ENCODE data around the gene RASGRF2.

RASGRF2 gene

DNA sequence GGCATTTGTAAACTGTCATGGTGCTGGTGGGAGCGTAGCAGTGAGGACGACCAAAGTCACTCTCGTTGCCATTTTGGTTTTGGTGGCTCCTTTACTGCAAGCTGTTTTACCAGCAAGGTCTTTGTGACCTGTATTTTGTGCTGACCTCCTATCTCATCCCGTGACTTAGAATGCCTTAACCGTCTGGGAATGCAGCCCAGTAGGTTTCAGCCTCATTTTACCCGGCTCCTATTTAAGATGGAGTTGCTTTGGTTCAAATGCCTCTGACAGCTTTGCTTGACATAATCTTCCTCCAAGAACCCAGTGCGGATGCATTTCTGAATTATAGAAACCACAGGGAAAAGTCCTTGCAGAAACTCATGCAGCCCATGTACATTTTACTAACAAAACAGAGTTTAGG lies 3.9 kb upstream of the RASGRF2 start:
- DNase-seq: no peak

DNA sequence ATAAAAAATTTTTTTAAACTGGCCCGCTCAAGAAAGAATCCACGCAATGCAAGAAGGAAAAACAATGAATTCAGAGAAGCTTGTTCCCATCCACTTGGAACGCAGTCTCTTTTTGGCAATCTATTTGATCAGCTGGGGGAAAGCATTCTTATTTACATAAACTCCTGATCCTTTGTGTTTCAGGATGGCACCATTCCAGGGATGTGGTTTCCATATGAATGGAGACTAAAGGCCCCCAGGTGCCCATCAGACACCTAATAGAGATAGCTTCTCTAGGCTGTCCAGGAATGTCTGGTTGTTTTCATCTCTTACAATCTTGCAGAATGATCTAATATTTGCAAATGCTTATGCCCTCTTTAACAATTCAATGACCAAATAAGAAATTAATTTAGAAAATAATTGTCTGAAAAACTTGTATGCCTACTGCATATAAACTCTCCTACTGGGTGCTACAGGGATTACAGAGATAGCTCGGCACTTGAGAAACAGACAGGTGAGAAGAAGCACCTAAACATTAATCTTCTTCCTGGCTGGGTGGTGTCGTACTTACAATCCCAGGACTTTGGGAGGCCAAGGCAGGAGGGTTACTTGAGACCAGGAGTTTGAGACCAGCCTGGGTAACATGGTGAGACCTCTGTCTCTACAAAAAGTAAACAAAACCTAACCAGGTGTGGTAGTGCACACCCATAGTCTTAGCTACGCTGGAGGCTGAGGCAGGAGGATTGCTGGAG lies 3.0 kb upstream of the RASGRF2 start:
- DNase-seq: no peak

DNA sequence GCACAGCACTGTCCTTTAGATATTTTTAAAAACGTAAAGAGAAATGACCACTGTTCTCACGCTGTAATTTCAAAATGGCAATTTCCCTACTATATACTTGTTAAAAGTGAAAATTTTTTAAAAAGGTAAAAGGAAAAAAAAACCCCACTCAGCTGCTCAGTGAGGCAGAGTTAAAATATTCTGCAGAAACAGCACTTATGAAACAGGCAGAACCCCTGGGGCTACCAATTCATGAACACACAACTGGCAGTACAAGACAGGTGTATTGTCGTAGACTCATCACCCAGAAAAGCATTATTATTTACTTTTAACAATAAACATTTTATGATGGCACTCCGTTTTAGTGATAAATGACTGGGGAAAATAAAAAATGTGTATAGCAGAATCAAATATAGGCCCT lies 1.5 kb upstream of the RASGRF2 start:
- DNase-seq: no peak

DNA sequence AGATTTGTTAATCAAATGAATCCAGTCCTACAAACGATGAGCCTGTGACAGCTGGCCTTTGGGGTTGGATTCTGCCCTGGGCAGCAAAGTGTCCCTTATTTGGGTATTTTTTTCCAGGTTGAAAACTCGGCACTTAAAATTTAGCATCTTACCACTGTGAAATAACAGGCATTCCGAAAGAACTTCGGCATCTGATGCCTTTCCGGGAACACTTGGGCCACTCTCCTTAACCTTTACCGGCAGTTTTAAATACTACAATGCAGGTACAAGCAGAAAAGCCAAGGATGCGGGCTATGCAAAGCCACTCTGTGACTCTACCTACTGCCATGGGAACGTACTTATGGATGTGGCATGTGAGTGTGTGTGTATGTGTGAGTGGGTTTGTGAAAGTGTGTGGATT lies 1.0 kb upstream of the RASGRF2 start:
- no peak for DNase-seq

DNA sequence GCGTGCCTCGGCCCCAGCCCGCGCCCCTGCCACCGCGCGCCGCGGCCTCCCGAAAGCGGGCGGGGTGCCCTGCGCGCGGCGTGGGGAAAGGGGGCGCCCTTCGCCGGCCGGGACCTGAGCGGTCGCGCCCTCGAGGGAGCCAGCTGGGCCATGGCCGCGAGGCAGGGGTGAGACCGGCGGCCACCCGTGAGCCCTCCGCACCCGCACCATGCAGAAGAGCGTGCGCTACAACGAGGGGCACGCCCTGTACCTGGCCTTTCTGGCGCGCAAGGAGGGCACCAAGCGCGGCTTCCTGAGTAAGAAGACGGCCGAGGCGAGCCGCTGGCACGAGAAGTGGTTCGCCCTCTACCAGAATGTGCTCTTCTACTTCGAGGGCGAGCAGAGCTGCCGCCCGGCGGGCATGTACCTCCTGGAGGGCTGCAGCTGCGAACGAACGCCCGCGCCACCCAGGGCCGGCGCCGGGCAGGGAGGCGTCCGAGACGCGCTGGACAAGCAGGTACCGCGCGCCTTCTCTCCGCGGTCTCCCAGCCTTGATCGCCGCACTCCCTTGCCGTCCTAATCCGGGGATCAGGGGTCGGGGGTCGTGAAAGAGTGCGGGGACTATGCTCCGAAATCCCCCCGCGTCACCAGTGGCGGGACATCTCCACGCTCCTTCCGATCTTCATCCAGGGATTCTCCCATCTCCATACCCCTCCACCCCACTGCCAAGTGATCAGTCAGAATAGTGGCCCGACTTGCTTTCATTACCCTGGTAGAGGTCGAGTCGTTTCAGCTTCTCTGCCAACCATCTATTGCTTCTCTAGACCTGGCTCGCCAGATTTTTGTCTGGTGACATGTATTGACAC lies 590 bp downstream of the RASGRF2 start:
- DNase-seq: peak; percentile 30 to 73 (median 41)

DNA sequence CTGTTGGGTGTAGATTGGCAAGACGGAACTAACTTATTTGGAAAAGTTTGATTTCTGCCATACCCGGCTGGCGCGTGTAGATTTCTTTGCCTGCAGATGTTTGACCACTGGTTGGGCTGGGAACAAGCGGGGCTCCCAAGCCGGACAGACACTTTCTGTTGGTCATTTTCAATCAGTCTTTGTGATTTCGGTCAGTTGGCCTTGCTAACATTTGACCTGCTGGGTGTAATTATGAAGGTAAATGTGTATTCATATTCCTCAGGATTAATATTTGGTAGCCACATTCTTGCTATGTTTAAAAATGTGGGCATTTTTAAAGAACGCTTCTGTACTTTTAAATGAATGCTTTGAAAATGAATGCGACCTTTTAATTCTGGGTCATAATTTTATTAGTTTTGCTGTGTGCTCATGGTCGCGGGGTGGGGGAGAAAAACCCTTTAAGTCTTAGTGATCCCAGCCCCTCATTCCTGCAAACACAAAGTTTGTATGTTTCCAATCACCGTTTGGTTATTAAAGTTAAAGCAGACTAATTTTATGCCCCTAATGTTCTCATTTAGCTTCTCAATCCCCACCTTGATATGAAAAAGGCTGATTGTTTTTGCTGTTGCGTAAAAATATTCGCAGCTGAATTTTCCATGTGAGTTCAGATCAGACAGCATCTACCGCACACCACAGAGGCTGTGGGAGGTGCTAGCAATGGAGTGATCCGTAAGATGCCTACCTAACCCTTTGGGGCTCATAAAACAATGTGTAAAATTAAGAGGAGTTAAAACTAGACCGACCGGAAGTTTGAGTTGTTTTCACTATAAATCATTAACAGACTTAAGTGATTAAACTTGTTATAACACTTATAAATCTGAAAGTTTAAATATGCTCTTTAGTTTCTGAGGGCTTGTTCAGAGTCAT lies 1.5 kb downstream of the RASGRF2 start:
- peak in 4 of 6 experiments; percentile 44 to 58 (median 52) for DNase-seq

DNA sequence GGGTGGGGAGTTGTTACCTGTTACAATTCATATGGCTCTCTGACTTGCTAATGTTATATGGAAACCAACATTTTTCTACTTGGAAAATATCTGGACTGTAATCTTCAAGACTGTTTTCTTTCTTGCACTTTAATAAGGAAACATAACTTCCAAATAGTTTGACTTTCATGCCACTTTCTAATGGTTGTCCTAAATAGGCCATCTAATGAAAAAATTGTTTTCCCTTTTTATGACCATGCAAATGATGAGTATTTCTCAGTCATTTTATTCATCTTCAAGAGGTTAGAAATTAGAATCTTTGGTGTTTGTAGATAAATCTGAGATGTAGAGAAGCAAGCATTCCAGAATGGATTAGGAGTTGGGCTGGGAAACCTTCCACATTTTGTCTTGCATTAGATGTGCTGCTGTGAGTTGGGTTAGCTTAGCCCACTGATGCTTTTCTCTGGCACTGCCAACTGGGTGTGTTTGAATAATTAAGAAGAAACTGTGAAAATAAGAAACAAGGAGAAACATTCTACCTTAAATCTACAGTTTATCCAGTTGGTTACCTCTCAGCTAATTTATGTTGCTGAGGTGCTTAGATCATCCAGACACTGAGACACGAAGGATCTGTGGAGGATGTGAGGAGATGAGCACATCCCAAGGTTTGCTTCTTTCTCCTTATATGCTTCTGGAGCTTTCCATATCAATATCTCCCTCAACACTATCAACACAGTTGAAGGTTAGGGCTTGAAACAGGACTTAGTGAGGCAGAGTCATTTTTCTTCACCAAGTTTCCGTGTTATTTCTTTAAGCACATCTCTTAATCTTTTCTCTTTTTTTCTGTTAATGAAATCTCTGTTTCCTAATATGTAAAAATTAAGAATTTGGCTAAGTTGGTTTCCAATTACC lies 2.7 kb downstream of the RASGRF2 start:
- no peak for DNase-seq

DNA sequence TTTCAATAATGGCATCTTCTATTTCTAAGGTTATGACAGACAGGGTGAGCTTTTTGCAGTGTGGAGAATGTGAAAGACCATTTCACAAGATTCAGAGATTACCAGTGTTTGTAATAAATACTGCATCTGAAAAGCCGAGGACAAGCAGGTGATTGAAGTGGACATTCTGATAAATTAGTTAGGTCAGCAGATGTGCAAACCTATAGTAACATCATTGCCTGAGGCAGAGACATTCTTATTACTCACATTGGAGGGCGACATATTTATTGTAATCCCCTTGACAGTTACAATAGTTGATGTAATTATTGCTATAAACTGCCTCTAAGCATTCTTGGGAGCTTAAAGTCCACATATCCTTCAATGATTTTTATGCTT lies 3.3 kb downstream of the RASGRF2 start:
- no peak for DNase-seq

DNA sequence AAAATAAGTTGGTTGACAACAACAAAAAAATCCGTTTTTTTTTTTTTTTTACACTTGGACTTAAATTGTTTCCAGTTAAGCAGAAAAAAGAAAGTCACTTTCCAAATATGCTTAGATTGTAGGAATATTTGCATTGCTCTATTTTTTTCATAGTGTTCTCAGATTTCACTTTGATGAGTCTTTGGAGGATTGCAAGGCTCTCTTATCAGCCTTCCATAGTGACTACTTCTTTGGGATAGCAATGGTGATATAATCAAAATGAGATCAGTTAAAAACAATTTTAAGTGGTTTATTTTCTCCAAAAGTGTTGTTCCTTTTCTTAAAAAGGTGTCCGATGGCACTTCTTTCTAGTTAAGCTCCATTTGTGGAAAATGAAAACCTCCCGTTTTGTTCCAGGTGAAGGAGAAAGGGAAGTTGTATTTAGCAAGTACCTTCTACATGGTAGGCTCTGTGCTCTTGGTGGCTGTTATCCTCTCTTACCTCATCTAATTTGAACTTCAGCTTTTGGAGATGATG lies 3.9 kb downstream of the RASGRF2 start:
- no peak for DNase-seq

DNA sequence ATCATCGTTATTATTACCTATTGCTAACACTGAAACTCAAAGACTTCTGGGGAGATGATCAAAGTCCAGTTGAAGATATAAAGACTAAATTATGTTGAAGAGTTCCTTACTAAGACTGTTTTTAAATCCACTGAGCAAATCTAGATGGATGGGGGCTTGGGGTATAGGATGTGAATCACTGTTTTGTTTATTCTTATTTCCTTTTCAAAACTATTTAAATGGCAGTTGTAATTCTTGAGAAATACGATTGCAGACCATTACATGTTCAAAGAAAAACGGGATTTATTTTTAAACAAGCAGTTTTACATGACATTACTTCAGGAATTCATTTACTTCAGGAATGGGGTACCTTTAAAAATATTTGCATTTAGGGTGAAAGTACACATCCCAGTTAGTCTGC lies 4.3 kb downstream of the RASGRF2 start:
- DNase-seq: no peak

DNA sequence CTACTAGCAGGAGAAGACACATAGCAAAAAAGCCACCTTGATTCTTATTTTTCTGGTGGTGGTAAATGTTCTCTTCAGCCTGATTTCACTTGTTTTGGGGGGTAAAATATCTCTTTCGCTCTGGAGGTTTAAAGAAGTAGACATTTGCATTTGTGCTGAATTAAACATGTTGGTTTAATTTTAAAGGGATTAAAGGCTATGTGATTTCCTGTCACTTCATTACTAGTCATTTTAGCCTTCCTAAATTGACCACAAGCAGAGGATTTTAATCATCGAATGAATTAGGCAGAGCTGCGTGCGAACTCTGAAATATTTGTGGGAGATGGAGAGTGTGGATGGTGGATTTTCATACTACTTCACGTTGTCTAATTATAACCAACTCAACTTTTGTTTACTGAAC lies 4.8 kb downstream of the RASGRF2 start:
- no peak for DNase-seq

DNA sequence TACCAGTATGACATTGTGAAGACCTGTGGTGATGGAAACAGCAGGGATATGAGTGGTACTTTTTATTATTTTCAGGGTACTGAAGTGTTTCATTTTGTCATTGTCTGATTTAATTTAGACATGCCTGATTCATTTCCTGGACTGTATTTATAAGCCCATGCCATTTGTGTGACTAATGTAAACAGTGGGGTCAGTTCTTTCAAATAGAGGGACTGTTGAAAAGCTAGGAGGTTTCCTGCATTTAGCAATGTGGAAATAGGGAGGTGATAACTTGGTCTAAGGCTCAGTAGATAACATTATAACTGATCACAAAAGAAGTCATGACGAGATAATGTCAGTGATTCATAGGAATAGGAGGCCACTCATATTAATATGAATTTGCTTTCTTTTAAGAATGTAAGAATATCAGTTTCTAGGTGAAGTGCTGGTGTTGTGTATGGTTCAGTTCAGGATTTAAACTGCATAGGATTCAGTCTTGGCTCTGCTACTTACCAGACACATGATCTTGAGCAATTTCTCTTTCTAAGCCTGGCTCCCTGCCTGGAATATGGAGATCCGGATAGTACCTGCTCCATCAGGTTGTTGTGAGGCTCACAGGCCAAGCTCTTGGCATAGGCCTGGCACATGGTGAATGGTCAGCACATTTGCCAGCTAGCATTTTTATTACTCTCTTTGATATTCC lies 7.5 kb downstream of the RASGRF2 start:
- no peak for DNase-seq

DNA sequence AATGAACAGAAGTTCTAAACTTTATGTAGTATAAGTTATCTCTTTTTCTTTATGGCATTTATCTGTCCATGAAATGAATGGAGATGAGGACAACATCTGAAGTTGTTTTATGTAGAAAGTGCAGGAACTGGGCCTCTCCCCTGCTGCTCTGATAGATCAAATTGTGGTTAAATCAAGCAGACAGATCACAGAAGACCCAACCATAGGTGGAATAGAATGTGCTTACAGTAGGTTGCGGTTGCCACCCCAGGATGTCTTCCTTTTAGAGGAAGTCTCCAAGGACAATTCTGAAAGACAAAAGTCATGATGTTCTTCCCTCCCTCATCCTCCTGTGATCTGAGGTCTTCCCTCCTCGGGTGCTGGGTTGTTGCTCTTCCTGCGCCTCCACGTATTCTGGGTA lies 12.9 kb downstream of the RASGRF2 start:
- DNase-seq: peak in 3 of 6 experiments; percentile 21 to 56 (median 35)

DNA sequence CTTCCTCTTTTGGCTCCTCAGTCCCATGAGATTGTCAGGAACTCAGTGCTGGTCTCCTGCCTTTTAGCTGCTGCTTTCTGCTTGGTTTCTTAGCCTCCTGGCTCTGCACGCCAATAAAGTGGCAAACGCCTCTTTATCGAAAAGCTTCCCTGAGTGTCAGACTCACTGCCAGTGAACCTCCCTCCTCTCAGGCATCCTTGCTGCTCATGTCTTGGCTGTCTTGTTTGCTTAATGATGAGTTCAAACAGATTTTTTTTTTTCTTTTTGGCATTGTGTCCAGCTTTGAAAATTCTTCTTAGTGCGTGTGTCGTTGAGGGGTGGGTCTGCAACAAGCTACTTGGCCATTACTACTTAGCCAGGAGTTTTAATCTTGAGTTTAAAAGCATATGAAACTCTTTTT lies 14.9 kb downstream of the RASGRF2 start:
- DNase-seq: no peak

DNA sequence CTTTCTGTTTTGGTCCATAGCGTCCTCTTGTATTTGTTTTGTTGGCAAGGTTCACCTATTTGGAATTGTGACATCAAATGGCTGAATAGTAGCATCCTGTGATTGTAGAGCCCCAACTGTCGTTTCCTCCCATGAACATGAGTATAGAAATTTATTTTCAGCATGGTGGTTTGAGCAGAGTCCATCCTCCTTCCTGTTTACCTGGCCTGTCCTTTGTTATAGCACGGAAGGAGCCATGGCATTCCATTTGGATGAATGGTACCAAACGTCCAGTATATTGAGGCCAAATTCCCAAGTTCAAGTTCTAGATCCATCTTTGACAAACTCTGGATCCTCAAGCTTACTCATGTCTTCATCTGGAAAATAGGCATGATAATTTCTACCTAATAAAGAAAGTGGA lies 16.8 kb downstream of the RASGRF2 start:
- DNase-seq: no peak

DNA sequence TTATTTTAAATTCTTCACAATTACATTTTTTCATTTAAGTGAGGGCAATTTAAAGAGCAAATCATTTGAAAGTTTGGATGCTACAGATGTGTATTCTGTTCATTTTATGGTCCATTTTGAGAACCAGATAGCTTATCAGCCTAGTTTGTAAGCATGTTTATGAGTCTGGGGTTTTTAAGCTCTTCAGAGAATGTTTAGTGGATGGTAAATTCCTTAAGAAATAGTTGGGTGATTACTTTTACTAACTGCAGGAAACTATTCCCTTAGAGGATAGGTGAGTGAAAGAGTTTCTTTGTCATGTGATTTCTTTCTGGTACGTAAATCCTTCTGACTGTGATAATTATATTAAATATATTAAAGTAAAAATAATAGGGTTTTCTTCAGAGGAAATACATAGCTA lies 17.6 kb downstream of the RASGRF2 start:
- DNase-seq: no peak

DNA sequence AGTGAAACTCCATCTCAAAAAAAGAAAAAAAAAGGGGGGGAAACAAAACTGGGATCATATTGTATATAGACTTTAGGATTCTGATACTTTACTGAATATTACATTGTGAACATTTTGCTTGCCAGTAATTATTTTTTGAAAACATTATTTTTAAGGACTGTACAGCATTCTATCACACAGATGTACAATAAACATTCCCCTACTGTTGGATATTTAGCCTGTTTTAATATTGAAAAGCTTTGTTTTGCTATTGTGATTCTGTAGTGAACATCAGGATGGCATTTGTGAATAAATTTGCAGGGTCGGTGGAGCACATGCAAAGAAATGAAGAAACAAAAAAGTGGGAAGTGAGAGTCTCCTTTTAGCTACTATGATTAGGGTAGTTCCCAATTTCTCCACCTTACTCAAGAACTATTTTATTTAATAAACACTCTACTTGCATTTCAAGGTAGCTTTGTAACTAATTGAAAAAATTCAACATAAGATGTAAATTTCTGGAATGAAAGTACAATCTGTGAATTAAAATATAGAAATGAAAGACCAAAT lies 18.7 kb downstream of the RASGRF2 start:
- DNase-seq: no peak

DNA sequence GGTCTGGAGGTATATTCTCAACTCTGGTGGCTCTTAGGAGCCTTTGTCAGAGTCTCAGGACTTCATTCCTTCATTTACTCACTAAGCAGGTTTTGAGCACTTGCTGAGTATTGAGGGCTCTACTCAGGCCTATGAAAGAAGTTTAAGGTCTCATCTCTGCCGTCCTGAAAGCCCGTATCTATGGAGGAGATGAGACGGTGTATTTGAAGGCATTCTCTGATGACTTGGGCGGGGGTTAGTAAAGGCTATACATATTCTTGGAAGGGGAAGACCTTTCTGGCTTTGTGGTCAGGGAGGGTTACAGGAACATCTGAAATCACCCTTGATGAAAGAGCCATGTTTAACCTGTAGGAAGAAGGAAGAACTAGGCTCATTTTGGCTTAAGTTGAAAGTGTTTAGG lies 21.9 kb downstream of the RASGRF2 start:
- DNase-seq: no peak

DNA sequence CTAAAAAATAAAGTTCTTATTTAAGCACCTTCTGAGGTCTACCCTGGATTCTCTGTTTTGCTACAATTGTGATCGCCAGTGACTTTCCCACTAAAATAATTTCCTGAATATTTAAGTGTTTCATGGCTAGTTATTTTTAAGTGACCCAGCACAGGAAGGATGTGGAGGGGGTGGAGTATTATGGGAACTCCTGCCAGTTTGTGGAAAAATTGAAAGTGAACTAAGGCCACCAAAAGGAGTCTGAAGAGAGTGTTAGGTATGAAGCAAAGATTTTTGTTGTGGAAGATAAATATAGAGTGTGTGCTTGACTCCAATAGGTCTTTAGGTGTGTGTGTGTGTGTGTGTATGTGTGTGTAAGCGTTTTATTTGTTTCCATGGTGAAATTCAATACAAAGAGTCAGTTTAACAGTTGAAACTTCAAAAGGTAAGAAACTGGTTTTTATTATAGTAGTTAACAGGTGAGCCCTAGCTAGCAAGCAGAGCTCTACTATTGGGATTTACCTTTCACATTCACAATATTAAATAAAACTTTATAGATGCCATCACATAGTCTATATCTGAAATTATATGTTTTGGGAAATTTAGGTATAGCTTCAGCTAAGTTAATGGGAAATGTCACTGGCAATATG lies 25.6 kb downstream of the RASGRF2 start:
- peak in 1 of 6 experiments; percentile 23 for DNase-seq

DNA sequence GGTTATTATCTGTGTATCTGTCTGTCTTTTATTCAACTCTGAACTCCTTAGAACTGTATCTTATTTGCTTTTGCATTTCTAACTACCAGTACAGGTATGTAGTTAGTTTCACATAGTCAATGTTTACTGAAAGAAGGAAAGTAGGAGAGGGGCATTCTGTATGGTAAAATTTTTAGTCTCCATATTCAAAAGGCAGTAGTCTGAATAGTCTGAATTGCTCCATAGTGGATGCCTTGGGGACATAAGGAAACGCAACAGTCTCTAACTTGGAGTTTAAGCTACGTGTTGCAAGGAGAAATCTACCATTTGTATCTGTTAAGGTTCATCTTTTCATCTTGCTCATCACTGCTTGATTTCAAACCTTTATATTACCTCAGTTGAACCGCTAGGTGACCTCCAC lies 26.2 kb downstream of the RASGRF2 start:
- DNase-seq: no peak

All from stimulated activated naive CD4-positive, alpha-beta T cell (primary cell).